Spleen (tissue), 11 donors: ENCODE data around the gene CPSF4L. TPM values are rescaled to one million over a fixed set of nuclear protein-coding genes. Genes with fewer than 3 reads are reported as not detected.

ENCODE experiments used
- DNase-seq: peaks from one replicate; pipeline ENCODE4 v3.0.0-alpha.2; 2020
- H3K27ac ChIP-seq, 8 donors: fragments of 200-600 bp; sonication (generic) in 7 of 8; 1 replicate in 4 of 8; 2 replicates in 4 of 8; pipeline versions ENCODE4 v1.5.0 to v1.8.0; 2016 to 2021; ENCODE audit warnings: inconsistent platforms in 4 of 8, mild to moderate bottlenecking in 4 of 8, moderate library complexity in 1 of 8
- H3K27me3 ChIP-seq, 7 donors: fragments of 200-600 bp; sonication (generic) in 6 of 7; replicated peaks in 1 of 7; 1 replicate in 4 of 7; 2 replicates in 3 of 7; pipeline versions ENCODE4 v1.5.0 to v1.8.0; 2016 to 2021; ENCODE audit warnings: inconsistent platforms in 3 of 7, mild to moderate bottlenecking in 1 of 7
- H3K36me3 ChIP-seq, 6 donors: fragments of 200-600 bp; sonication (generic) in 5 of 6; 1 replicate in 4 of 6; 2 replicates in 2 of 6; pipeline versions ENCODE4 v1.5.0 to v1.8.0; 2016 to 2021; ENCODE audit warnings: inconsistent platforms in 2 of 6
- H3K4me1 ChIP-seq, 6 donors: fragments of 200-600 bp; sonication (generic) in 5 of 6; 1 replicate in 3 of 6; 2 replicates in 3 of 6; pipeline versions ENCODE4 v1.5.0 to v1.8.0; 2016 to 2021; ENCODE audit warnings: inconsistent platforms in 3 of 6
- H3K4me3 ChIP-seq, 8 donors: fragments of 200-600 bp; sonication (generic) in 7 of 8; 1 replicate in 4 of 8; 2 replicates in 4 of 8; pipeline versions ENCODE4 v1.5.0 to v1.8.0; 2016 to 2021; ENCODE audit warnings: inconsistent platforms in 4 of 8, mild to moderate bottlenecking in 4 of 8, moderate library complexity in 2 of 8
- H3K9me3 ChIP-seq, 8 donors: fragments of 200-600 bp; sonication (generic) in 7 of 8; 1 replicate in 4 of 8; 2 replicates in 4 of 8; pipeline versions ENCODE4 v1.5.0 to v1.8.0; 2016 to 2021; ENCODE audit warnings: inconsistent platforms in 4 of 8
- POLR2A ChIP-seq, 3 donors: fragments of 450-650 bp; IDR thresholded peaks; one replicate each; pipeline ENCODE4 v1.5.1; 2017; ENCODE audit warnings: antibody characterized with exemption in 3 of 3, mild to moderate bottlenecking in 1 of 3
- POLR2AphosphoS5 ChIP-seq, 3 donors: sonication (generic); formaldehyde crosslinking; IDR thresholded peaks; one replicate each; pipeline ENCODE4 v1.5.1; 2017; ENCODE audit warnings: antibody characterized with exemption in 3 of 3
- WGBS, 5 donors: extraction: QIAGEN DNeasy Blood & Tissue Kit in 3 of 5; methylation state at CpG; one replicate each; pipeline versions ENCODE4 v1.1.5 to v1.1.7; 2013 to 2018; 5-methylcytosine and 5-hydroxymethylcytosine counted together
- intact Hi-C: fragments of 100-400 bp; cut with DNase I; formaldehyde crosslinking; loops from one replicate; pipeline ENCODE4 v1.15.0; 2023; ENCODE audit warnings: low total_unique reads
- polyA plus RNA-seq, 3 donors: library from polyadenylated mRNA; stranded (reverse); fragments of 200-250 nt; gene quantifications; one replicate each; pipeline ENCODE4 v1.2.1, GENCODE V29; 2013
- total RNA-seq, 7 donors: library from RNA; depleted of rRNA in 3 of 7; stranded (reverse); fragments of >200 nt in 3 of 7; fragmentation: NEBNext Ultra II Directional in 4 of 7; extraction: Animal tissue kit (Norgen Biotek cat#: 25700) in 4 of 7; gene quantifications; one replicate each; pipeline versions ENCODE4 v1.1.0 to v1.2.1, GENCODE V29; 2016 to 2021
- TF ChIP-seq, protein P1 (sequence below), 11 experiments: fragments of 200-600 bp in 7 of 11; fragments of 450-650 bp in 4 of 11; sonication (generic) in 4 of 11; IDR thresholded peaks in 8 of 11; conservative IDR thresholded peaks in 3 of 11; 1 replicate in 7 of 11; 2 replicates in 4 of 11; pipeline versions ENCODE4 v1.4.0 to v1.8.0; 2016 to 2021; ENCODE audit warnings: antibody characterized with exemption in 11 of 11, inconsistent platforms in 4 of 11, mild to moderate bottlenecking in 1 of 11
- donor health status: healthy with polysubstance abuse.
- donor health status: DM: no; HTN: no; CAD: no; lungs with moderate emphysema.
- donor health status: DM: no; HTN: no; CAD: no.
- donor health status: Bipolar disorder and iron deficiency.
- donor health status: healthy.
- donor health status: DM: no; HTN: no; CAD: no.
- donor health status: DM: yes; HTN: yes; CAD: no.

The CPSF4L gene
- total and polyA plus RNA-seq, 10 donors = not detected

DNA sequence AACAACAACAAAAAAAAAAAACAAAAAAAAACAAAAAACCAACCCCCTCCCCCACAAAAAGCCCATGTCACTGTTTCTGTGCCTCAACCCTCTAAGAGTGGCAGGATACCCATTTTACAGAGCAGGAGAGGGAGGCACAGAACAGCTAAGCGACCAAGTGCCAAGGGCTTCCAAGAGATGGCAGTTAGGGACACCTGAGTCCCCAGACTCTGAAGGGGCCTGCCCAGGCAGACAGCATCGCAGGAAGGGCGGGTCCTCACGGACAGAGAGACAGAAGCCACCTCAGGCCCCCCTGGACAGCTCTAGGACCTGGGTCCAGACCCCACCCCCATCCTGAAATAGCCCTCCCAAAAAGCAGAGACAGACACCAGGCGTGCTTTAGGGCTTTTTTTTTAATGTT lies 21.6 kb upstream of the CPSF4L start:
- TF ChIP-seq, protein P1, sequence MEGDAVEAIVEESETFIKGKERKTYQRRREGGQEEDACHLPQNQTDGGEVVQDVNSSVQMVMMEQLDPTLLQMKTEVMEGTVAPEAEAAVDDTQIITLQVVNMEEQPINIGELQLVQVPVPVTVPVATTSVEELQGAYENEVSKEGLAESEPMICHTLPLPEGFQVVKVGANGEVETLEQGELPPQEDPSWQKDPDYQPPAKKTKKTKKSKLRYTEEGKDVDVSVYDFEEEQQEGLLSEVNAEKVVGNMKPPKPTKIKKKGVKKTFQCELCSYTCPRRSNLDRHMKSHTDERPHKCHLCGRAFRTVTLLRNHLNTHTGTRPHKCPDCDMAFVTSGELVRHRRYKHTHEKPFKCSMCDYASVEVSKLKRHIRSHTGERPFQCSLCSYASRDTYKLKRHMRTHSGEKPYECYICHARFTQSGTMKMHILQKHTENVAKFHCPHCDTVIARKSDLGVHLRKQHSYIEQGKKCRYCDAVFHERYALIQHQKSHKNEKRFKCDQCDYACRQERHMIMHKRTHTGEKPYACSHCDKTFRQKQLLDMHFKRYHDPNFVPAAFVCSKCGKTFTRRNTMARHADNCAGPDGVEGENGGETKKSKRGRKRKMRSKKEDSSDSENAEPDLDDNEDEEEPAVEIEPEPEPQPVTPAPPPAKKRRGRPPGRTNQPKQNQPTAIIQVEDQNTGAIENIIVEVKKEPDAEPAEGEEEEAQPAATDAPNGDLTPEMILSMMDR (IDR thresholded peaks at IDR 0.05 in 8 of 11, conservative IDR thresholded peaks at IDR 0.05 in 3 of 11) = no peak
- WGBS, 5 donors = 88 to 98% (median 89%) methylated on average over 5 of the region's 5 CpGs
- peaks cover 0 to 4% (median 0%) of the 10 kb centered on the region in 7 donors for H3K27me3 ChIP-seq
- intact Hi-C loops = no loop called here
- H3K9me3 ChIP-seq = no peaks in the 10 kb centered on the region
- DNase-seq = no peak
- H3K27ac ChIP-seq = peak overlapping the region in 1 of 8 donors; percentile 11
- peaks cover 0 to 33% (median 12%) of the 10 kb centered on the region in 6 donors for H3K36me3 ChIP-seq
- H3K4me3 ChIP-seq = no peak overlapping the region
- H3K4me1 ChIP-seq = peaks cover 0 to 66% (median 23%) of the 10 kb centered on the region in 6 donors

DNA sequence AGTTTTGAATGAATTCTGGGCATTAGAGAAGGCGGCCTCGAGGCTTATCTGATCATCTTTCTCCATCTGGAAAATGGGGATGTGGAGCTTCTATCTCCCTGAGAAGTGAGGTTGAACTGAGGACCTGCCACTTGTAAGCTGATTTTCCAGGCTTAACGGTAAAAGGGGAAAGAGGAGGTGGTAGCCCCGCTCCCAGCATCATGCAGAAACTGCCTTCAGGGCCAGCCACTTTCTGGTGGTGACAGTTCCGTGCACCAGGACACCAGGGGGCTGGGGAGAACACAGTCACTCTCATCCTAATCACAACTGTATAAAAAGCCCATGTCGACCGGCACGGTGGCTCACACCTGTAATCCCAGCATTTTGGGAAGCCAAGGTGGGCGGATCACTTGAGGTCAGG lies 20.9 kb upstream of the CPSF4L start:
- Histone ChIP-seq H3K27ac (peak overlapping the region in 1 of 8 donors; percentile 18), H3K27me3 (peaks cover 0 to 4% (median 0%) of the 10 kb centered on the region in 7 donors), H3K36me3 (peaks cover 0 to 33% (median 12%) of the 10 kb centered on the region in 6 donors), H3K4me3 (no peak overlapping the region), H3K9me3 (no peaks in the 10 kb centered on the region), H3K4me1 (peaks cover 0 to 63% (median 21%) of the 10 kb centered on the region in 6 donors)
- 86 to 92% (median 88%) methylated on average over 9 of the region's 9 CpGs for WGBS, 5 donors
- no peak for DNase-seq
- intact Hi-C loops = no loop called here
- TF ChIP-seq POLR2A (IDR thresholded peaks at IDR 0.05) (no peak), POLR2AphosphoS5 (IDR thresholded peaks at IDR 0.05) (no peak)
- TF ChIP-seq, protein P1 (IDR thresholded peaks at IDR 0.05 in 8 of 11, conservative IDR thresholded peaks at IDR 0.05 in 3 of 11) = no peak

GRCh38 chr17:73281928-73282327 lies 20.2 kb upstream of the CPSF4L start:
- Histone ChIP-seq H3K4me1 (peaks cover 0 to 56% (median 19%) of the 10 kb centered on the region in 6 donors), H3K9me3 (no peaks in the 10 kb centered on the region), H3K36me3 (peaks cover 0 to 33% (median 12%) of the 10 kb centered on the region in 6 donors), H3K27me3 (peaks cover 0 to 4% (median 0%) of the 10 kb centered on the region in 7 donors), H3K4me3 (no peak overlapping the region), H3K27ac (peak overlapping the region in 1 of 8 donors; percentile 18)
- DNase-seq = no peak
- intact Hi-C loops = no loop called here
- TF ChIP-seq POLR2AphosphoS5 (IDR thresholded peaks at IDR 0.05) = peak in 1 of 3 donors; percentile 8
- TF ChIP-seq POLR2A (IDR thresholded peaks at IDR 0.05) = no peak
- TF ChIP-seq, protein P1 (IDR thresholded peaks at IDR 0.05 in 8 of 11, conservative IDR thresholded peaks at IDR 0.05 in 3 of 11) = no peak
- 57 to 72% (median 68%) methylated on average over 7 of the region's 7 CpGs for WGBS, 5 donors

DNA sequence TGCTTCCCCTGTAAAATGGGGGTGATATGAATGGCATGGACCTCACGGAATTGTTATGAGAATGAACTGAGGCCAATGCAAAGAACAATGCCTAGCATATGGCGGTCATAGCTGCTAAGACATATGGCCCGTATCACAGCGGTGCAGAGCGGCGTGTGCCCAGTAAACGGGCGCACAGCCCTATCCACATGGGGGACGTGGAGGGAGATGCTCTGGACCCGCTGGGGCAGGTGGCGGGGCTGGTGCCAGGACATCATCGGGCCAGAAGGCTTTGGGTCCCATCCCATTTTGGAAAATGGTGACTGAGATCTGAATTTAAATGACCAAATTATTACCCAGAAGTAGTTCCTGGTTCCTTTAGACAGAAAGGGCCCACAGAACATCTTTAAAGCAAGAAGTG lies 18.5 kb upstream of the CPSF4L start:
- Histone ChIP-seq H3K4me1 (peaks cover 0 to 39% (median 11%) of the 10 kb centered on the region in 6 donors), H3K9me3 (no peaks in the 10 kb centered on the region), H3K36me3 (peaks cover 0 to 19% (median 5%) of the 10 kb centered on the region in 6 donors), H3K27me3 (peaks cover 0 to 4% (median 0%) of the 10 kb centered on the region in 7 donors), H3K27ac (no peak overlapping the region), H3K4me3 (no peak overlapping the region)
- intact Hi-C loops = no loop called here
- TF ChIP-seq POLR2AphosphoS5 (IDR thresholded peaks at IDR 0.05) (no peak), POLR2A (IDR thresholded peaks at IDR 0.05) (no peak)
- TF ChIP-seq, protein P1 (IDR thresholded peaks at IDR 0.05 in 8 of 11, conservative IDR thresholded peaks at IDR 0.05 in 3 of 11) = no peak
- DNase-seq = no peak
- WGBS, 5 donors = 93 to 98% (median 96%) methylated on average over 12 of the region's 12 CpGs
